Non-pigmented ciliary epithelial cell (primary cell): ENCODE results near the gene CHCHD3.

ENCODE experiments used
- DNase-seq: peaks from one replicate; pipeline ENCODE4 v3.0.0-alpha.2; 2010; ENCODE audit warnings: low read depth

Gene CHCHD3

DNA sequence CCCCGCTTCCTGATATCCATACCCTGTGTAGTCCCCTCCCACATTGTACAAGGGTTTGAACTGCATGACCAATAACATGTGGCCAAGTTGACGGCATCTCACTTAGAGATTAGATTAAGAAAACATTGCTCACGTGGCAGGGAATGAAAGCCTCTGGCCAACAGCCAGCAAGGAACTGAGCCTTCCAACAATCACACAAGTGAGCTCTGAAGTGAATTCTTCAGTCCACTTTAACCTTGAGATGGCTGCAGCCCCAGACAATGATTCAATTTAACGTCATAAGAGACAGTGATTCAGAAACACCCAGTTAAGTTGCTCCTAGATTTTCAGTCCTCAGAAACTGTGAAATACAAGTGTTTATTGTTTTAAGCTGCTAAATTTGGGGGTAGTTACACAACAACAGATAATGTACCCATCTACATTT is 339.7 kb downstream of the CHCHD3 start:
- DNase-seq: peak; percentile 70

DNA sequence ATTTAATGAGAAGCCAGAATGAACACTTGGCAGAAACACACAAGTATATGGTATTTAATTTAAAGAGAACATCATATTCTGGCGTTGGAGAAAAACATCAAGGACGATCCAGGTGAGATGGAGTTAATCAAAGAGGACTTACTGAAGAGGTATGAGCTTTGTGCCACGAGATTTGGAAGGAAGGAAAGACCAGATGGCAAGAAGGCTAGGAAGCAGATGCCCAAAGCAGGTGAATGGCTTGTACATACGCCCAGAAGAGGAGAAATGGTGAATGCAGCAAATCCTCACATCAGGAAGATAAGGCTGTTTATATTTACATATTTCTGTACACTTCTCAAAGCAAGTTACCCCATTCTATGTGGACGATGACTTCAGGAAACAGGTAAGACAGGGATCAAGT is 341.7 kb downstream of the CHCHD3 start:
- no peak for DNase-seq

DNA sequence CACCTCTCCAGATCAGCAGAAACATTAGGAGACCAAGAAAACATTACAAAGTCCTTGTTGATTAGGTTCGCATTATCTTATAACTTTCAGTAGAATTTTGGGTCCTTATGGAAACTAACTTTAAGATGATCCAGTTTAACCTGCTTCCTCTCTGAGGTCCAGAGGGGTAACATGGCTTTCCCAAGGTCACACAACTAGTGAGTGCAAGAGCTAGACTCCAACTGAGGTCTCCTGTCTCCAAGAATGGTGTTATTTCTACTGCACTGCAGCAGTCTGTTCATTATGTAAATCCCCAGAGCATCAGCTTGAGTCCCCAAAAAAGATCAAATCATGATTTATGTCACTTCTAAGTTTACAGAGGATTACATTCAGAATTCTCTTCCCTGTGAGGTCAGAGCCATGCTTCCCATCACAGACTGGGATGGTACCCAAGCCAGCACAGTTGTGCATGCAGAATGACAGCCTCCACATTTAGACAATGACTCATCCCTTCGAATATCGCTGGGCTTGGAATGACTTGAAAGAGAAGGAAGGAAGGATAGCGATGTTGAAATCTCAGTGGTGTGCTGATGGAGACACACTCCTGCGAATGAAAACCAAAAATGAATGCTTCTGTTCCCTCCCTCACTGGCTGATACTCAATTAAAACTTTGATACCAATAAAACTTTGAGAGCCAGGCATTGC is 342.5 kb downstream of the CHCHD3 start:
- DNase-seq: peak; percentile 65

DNA sequence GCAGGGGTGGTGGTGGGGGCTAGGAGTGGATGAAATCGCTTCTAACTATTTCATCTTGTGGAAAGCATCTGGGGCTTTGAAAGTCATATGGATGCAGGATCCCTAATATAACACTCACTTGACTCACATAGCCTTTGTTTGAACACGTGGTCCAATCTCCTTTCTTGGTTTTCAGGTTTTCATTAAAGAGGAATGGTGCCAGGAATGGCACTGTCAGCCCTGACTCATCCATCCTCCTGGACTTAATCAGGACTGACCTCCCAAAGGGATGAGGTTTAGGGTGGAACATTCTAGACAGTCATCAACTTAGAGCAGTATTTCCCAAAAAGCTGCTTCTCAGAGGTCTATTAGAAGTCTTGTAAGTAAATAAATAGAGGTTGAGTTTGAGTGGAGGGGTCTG is 343.6 kb downstream of the CHCHD3 start:
- DNase-seq: peak; percentile 81

DNA sequence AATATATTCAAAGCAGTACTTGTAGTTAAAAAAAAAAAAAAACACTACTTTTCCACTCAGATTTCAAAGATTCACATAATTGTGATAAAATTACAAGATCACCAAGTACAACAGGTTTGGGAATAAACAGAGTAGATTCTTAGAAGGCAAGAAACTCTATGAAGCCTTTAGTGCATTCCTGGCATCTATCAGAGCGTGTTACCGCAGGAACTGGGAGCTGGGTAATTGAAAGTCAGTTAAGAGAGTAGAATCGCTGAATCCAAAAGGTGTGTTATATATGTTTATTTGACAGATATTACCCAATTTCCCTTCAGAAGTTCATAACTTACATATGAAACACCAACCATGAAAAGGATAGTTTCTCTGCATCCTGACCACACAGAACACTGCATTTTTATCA is 346.4 kb downstream of the CHCHD3 start:
- no peak for DNase-seq
